HepG2 (cell line): ENCODE results near the gene ATN1. TPM values are rescaled to one million over a fixed set of nuclear protein-coding genes. Genes with fewer than 3 reads are reported as not detected.

ENCODE experiments used
- ATF7 ChIP-seq, 2 experiments: fragments of 450-650 bp in 1 of 2; sonication (generic) in 1 of 2; formaldehyde crosslinking in 1 of 2; IDR thresholded peaks; 2 replicates each; pipeline versions ENCODE4 v1.4.0 to v1.6.1; 2016 to 2020; ENCODE audit warnings: antibody characterized with exemption in 1 of 2, mild to moderate bottlenecking in 1 of 2, missing genetic modification reagents in 1 of 2
- CENPX ChIP-seq: sonication (generic); formaldehyde crosslinking; IDR thresholded peaks from 2 replicates; pipeline ENCODE4 v1.9.0; 2021; ENCODE audit warnings: mild to moderate bottlenecking, missing genetic modification reagents, moderate library complexity
- PCBP1 ChIP-seq: fragments of 200-400 bp; formaldehyde crosslinking; IDR thresholded peaks from 2 replicates; pipeline ENCODE4 v1.6.1; 2017; ENCODE audit warnings: mild to moderate bottlenecking, low read depth, low read length, borderline replicate concordance
- SIN3B ChIP-seq: fragments of 150-350 bp; IDR thresholded peaks from 2 replicates; pipeline ENCODE4 v1.6.1; 2014; ENCODE audit warnings: low read length
- ZBTB40 ChIP-seq, 2 experiments: fragments of 450-650 bp in 1 of 2; sonication (generic) in 1 of 2; formaldehyde crosslinking in 1 of 2; IDR thresholded peaks; 2 replicates each; pipeline versions ENCODE4 v1.6.1 to v1.8.0; 2016 to 2022; ENCODE audit warnings: antibody characterized with exemption in 1 of 2, mild to moderate bottlenecking in 1 of 2, missing genetic modification reagents in 1 of 2
- ZBTB7A ChIP-seq: sonication (generic); formaldehyde crosslinking; IDR thresholded peaks from 2 replicates; pipeline ENCODE4 v1.8.0; 2022; ENCODE audit warnings: mild to moderate bottlenecking, missing genetic modification reagents
- ZNF891 ChIP-seq: sonication (generic); formaldehyde crosslinking; IDR thresholded peaks from 2 replicates; pipeline ENCODE4 v1.5.0; 2020; ENCODE audit warnings: mild to moderate bottlenecking, missing genetic modification reagents
- polyA plus RNA-seq, 8 experiments: library from polyadenylated mRNA; depleted of rRNA in 3 of 8; stranded (reverse) in 7 of 8; unstranded in 1 of 8; fragments of >200 nt; fragmentation: Illumina TruSeq in 4 of 8; extraction: Trizol in 4 of 8; gene quantifications; 2 replicates each; pipeline versions ENCODE4 v1.2.1 to v1.2.3, GENCODE V29; 2011 to 2016; ENCODE audit warnings: low read depth in 4 of 8, missing spikeins in 1 of 8, mixed read lengths in 1 of 8; ENCODE audit not compliant: insufficient read depth in 1 of 8
- total RNA-seq, 5 experiments: library from RNA; depleted of rRNA; stranded (reverse); fragments of >200 nt; fragmentation: Illumina TruSeq; extraction: Trizol; gene quantifications; 2 replicates each; pipeline ENCODE4 v1.2.3, GENCODE V29; 2016; ENCODE audit warnings: low read depth in 1 of 5
- TF ChIP-seq, protein P1 (sequence below): sonication (generic); formaldehyde crosslinking; IDR thresholded peaks from 2 replicates; pipeline ENCODE4 v1.4.0; 2020; ENCODE audit warnings: missing genetic modification reagents
- TF ChIP-seq, protein P2 (sequence below): sonication (generic); formaldehyde crosslinking; IDR thresholded peaks from 2 replicates; pipeline ENCODE4 v1.8.0; 2022; ENCODE audit warnings: missing genetic modification reagents, mild to moderate bottlenecking, moderate library complexity, borderline replicate concordance
- TF ChIP-seq, protein P3 (sequence below): IDR thresholded peaks from 2 replicates; pipeline ENCODE4 v1.4.0; 2020; ENCODE audit warnings: mild to moderate bottlenecking, missing genetic modification reagents

ATN1 gene
- total and polyA plus RNA-seq, 2 of the 13 experiments (the other 11 are each of a cell fraction or from before 2014, with no cell fraction given), result 2.1 to 8.6 TPM

DNA sequence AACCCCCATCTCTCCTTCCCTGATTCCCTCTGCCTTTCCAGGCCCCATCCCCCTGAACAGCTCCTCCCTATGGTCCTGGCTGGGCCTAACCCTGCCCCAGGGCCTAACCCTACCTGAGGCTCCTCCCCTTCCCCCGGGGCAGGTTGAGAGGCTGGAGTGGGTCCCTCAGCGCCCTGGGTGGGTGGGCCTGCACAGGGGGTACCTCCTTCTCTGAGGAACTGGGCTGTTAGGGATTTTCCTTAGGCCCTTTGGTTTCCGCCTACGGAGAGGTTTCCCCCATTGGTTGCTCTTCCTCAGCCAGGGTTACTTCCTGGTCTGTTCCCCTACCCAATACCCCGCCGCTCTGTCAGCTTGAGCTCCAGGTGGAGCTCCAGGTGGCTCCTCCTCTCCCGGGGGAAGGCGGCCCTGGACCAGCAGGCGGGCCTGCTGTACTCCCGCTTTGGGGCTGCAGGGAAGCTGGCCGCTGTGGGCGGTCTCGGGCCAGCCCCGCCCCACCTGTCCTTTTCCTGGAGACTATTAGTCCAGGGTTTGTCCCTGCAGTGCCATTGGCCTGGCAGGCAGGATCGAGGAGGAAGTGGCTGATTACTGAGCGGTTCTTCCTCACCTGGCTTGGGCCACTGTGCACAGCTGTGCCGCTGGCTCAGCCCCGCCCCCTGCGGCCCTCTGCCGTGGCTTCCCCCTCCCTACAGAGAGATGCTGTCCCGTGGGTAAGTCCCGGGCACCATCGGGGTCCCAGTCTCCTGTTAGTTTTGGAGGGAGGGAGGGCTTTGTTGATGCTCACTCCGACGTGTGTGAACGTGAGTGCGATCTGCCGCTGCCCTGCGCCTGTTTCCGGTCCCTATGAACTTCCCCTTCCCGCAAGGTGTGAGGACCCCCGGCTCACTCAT is 18.5 kb downstream of the ATN1 start (continued):
- TF ChIP-seq PCBP1 (0 out of 2 replicates have a peak, but pooled peaks have one; percentile 9), SIN3B (no peak), CENPX (no peak), ZBTB40 (IDR thresholded peaks at IDR 0.05) (no peak), ZBTB40 (CRISPR knock-in tag; IDR thresholded peaks at IDR 0.05) (no peak), ZBTB7A (no peak), ZNF891 (CRISPR knock-in tag) (peak; percentile 83), ATF7 (IDR thresholded peaks at IDR 0.05) (no peak), ATF7 (CRISPR knock-in tag; IDR thresholded peaks at IDR 0.05) (no peak)
- TF ChIP-seq, protein P1, sequence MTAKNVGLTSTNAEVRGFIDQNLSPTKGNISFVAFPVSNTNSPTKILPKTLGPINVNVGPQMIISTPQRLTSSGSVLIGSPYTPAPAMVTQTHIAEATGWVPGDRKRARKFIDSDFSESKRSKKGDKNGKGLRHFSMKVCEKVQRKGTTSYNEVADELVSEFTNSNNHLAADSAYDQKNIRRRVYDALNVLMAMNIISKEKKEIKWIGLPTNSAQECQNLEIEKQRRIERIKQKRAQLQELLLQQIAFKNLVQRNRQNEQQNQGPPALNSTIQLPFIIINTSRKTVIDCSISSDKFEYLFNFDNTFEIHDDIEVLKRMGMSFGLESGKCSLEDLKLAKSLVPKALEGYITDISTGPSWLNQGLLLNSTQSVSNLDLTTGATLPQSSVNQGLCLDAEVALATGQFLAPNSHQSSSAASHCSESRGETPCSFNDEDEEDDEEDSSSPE, result peak; percentile 58
- TF ChIP-seq, protein P2, sequence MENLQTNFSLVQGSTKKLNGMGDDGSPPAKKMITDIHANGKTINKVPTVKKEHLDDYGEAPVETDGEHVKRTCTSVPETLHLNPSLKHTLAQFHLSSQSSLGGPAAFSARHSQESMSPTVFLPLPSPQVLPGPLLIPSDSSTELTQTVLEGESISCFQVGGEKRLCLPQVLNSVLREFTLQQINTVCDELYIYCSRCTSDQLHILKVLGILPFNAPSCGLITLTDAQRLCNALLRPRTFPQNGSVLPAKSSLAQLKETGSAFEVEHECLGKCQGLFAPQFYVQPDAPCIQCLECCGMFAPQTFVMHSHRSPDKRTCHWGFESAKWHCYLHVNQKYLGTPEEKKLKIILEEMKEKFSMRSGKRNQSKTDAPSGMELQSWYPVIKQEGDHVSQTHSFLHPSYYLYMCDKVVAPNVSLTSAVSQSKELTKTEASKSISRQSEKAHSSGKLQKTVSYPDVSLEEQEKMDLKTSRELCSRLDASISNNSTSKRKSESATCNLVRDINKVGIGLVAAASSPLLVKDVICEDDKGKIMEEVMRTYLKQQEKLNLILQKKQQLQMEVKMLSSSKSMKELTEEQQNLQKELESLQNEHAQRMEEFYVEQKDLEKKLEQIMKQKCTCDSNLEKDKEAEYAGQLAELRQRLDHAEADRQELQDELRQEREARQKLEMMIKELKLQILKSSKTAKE (CRISPR knock-in tag), result no peak
- TF ChIP-seq, protein P3, sequence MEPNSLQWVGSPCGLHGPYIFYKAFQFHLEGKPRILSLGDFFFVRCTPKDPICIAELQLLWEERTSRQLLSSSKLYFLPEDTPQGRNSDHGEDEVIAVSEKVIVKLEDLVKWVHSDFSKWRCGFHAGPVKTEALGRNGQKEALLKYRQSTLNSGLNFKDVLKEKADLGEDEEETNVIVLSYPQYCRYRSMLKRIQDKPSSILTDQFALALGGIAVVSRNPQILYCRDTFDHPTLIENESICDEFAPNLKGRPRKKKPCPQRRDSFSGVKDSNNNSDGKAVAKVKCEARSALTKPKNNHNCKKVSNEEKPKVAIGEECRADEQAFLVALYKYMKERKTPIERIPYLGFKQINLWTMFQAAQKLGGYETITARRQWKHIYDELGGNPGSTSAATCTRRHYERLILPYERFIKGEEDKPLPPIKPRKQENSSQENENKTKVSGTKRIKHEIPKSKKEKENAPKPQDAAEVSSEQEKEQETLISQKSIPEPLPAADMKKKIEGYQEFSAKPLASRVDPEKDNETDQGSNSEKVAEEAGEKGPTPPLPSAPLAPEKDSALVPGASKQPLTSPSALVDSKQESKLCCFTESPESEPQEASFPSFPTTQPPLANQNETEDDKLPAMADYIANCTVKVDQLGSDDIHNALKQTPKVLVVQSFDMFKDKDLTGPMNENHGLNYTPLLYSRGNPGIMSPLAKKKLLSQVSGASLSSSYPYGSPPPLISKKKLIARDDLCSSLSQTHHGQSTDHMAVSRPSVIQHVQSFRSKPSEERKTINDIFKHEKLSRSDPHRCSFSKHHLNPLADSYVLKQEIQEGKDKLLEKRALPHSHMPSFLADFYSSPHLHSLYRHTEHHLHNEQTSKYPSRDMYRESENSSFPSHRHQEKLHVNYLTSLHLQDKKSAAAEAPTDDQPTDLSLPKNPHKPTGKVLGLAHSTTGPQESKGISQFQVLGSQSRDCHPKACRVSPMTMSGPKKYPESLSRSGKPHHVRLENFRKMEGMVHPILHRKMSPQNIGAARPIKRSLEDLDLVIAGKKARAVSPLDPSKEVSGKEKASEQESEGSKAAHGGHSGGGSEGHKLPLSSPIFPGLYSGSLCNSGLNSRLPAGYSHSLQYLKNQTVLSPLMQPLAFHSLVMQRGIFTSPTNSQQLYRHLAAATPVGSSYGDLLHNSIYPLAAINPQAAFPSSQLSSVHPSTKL (CRISPR knock-in tag), result no peak; the same call in 1 of the 2 replicates
